Ovary (tissue), 9 donors: ENCODE data around the gene DSCAML1. TPM values are rescaled to one million over a fixed set of nuclear protein-coding genes. Genes with fewer than 3 reads are reported as not detected.

Experiments used
- DNase-seq, 5 donors: peaks; one replicate each; pipeline ENCODE4 v3.0.0-alpha.2; 2019 to 2020
- H3K27ac ChIP-seq, 2 donors: fragments of 200-600 bp; one replicate each; pipeline versions ENCODE4 v1.5.1 to v1.8.0; 2019 to 2022
- H3K27me3 ChIP-seq: fragments of 200-600 bp; one replicate; pipeline ENCODE4 v1.8.0; 2022
- H3K36me3 ChIP-seq: fragments of 200-600 bp; sonication (generic); one replicate; pipeline ENCODE4 v1.5.1; 2019
- H3K4me1 ChIP-seq: one replicate; pipeline ENCODE4 v1.8.1; 2013; ENCODE audit warnings: mild to moderate bottlenecking, moderate library complexity; ENCODE audit not compliant: insufficient read depth
- H3K4me3 ChIP-seq: fragments of 200-600 bp; sonication (generic); one replicate; pipeline ENCODE4 v1.5.1; 2017
- H3K9me3 ChIP-seq, 2 donors: fragments of 200-600 bp in 1 of 2; sonication (generic) in 1 of 2; one replicate each; pipeline versions ENCODE4 v1.5.1 to v1.8.1; 2013 to 2019; ENCODE audit warnings: mild to moderate bottlenecking in 1 of 2, moderate library complexity in 1 of 2
- EP300 ChIP-seq: sonication (generic); formaldehyde crosslinking; IDR thresholded peaks from one replicate; pipeline ENCODE4 v1.6.1; 2017; ENCODE audit warnings: antibody characterized with exemption
- POLR2A ChIP-seq: fragments of 450-650 bp; IDR thresholded peaks from one replicate; pipeline ENCODE4 v1.6.1; 2017; ENCODE audit warnings: antibody characterized with exemption, mild to moderate bottlenecking, moderate library complexity
- WGBS, 3 donors: extraction: QIAGEN DNeasy Blood & Tissue Kit in 1 of 3; methylation state at CpG; one replicate each; pipeline versions ENCODE4 v1.1.5 to v1.1.7; 2013 to 2017; 5-methylcytosine and 5-hydroxymethylcytosine counted together
- intact Hi-C, 4 donors: fragments of 100-400 bp; cut with DNase I; formaldehyde crosslinking; loops; one replicate each; pipeline versions ENCODE4 v1.11.0 to v1.15.1; 2022 to 2023
- polyA plus RNA-seq, 2 donors: library from polyadenylated mRNA; stranded (reverse); fragments of 200-250 nt in 1 of 2; fragments of 350-450 nt in 1 of 2; fragmentation: Illumina TruSeq in 1 of 2; extraction: RNeasy Lipid Tissue Mini Kit (QIAGEN cat#74804) in 1 of 2; gene quantifications; one replicate each; pipeline ENCODE4 v1.2.3, GENCODE V29; 2013 to 2014
- total RNA-seq, 7 donors: library from RNA; depleted of rRNA in 2 of 7; stranded (reverse); fragments of >200 nt in 2 of 7; fragmentation: NEBNext Ultra II Directional in 3 of 7; extraction: Animal tissue kit (Norgen Biotek cat#: 25700) in 3 of 7; gene quantifications; one replicate each; pipeline versions ENCODE4 v1.1.0 to v1.2.4, GENCODE V29; 2016 to 2023
- TF ChIP-seq, protein P1 (sequence below), 3 donors: fragments of 450-650 bp in 2 of 3; fragments of 200-600 bp in 1 of 3; IDR thresholded peaks; one replicate each; pipeline versions ENCODE4 v1.5.1 to v1.8.0; 2016 to 2022; ENCODE audit warnings: antibody characterized with exemption in 3 of 3, mild to moderate bottlenecking in 1 of 3
- donor health status: DM: no; HTN: no; CAD: no; lungs with moderate emphysema.
- donor health status: DM: no; HTN: no; CAD: no.
- donor health status: Bipolar disorder and iron deficiency.
- donor health status: DM: yes; HTN: yes; CAD: no.
- donor health status: DM: no; HTN: no; CAD: no.
- donor health status: DM: yes; HTN: yes; CAD: no.

DSCAML1 gene
- total and polyA plus RNA-seq, 9 donors, result 0.77 to 16.5 (median 10.6) TPM

DNA sequence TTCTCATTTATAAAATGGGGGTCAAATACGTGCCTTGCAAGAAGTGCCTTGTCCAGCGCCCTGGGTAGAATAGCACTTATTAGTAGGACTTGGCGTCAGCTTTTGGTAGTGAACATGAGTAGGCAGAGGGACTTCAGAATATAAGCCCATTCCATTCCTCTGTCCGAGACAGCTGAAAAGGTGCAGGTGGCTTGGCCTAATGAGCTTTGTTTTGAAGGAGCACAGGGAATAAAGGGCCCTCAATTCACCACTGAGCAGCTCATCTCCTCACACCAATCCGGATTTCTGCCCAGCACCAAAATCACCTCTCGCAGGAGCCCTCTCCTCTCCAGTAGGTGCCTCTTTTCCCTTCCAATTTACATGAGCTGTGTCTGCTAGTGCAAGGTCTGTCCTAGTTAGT, 91.2 kb downstream of the DSCAML1 start:
- 91 to 93% (median 93%) methylated on average over 6 of the region's 6 CpGs for WGBS, 3 donors
- no peak for DNase-seq
- H3K4me1 ChIP-seq, result no peaks in the 10 kb centered on the region
- no peaks in the 10 kb centered on the region for H3K27me3 ChIP-seq
- intact Hi-C loops, result no loop called here
- TF ChIP-seq POLR2A, result no peak
- no peak for TF ChIP-seq EP300
- TF ChIP-seq, protein P1, sequence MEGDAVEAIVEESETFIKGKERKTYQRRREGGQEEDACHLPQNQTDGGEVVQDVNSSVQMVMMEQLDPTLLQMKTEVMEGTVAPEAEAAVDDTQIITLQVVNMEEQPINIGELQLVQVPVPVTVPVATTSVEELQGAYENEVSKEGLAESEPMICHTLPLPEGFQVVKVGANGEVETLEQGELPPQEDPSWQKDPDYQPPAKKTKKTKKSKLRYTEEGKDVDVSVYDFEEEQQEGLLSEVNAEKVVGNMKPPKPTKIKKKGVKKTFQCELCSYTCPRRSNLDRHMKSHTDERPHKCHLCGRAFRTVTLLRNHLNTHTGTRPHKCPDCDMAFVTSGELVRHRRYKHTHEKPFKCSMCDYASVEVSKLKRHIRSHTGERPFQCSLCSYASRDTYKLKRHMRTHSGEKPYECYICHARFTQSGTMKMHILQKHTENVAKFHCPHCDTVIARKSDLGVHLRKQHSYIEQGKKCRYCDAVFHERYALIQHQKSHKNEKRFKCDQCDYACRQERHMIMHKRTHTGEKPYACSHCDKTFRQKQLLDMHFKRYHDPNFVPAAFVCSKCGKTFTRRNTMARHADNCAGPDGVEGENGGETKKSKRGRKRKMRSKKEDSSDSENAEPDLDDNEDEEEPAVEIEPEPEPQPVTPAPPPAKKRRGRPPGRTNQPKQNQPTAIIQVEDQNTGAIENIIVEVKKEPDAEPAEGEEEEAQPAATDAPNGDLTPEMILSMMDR (IDR thresholded peaks at IDR 0.05), result no peak
- no peak overlapping the region for H3K4me3 ChIP-seq
- no peaks in the 10 kb centered on the region for H3K36me3 ChIP-seq
- H3K27ac ChIP-seq, result no peak overlapping the region
- H3K9me3 ChIP-seq, result no peaks in the 10 kb centered on the region

DNA sequence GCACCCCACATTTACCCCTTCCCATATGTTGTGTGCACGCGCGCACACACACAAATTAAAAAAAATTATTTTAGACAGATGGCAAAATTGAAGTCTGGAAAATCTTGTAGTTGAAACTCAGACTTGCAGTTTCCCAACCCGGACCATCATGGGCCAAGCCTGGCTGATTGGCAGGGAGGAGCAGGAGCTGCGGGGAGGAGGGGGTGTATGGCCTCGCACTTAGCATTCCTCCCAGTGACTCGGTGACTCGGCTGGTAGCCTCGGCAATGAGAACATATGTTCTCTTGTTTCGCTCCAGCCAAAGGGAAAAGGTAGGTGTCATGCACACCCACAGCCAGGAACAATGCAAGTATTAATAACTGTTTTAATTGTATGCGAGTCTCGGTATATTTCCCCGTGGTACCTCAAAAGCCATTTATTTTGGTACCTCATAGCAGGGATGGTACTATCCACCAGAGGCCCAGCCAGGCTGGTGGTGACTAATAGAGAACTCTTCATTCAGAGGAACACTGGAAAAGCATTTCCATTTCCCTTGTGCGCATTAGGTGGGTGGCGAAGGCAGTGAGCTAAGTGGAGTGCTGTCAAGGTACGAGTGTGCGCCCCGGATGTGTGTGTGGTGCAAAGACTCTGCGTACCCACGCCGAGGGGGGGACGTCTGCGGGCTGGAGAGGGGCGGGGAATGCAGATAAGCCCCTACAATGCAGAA, 92.5 kb downstream of the DSCAML1 start:
- WGBS, 3 donors, result 65 to 70% (median 66%) methylated on average over 24 of the region's 24 CpGs
- Histone ChIP-seq H3K4me1 (no peaks in the 10 kb centered on the region), H3K9me3 (no peaks in the 10 kb centered on the region), H3K4me3 (no peak overlapping the region), H3K36me3 (no peaks in the 10 kb centered on the region), H3K27me3 (no peaks in the 10 kb centered on the region), H3K27ac (no peak overlapping the region)
- intact Hi-C loops, result no loop called here
- no peak for DNase-seq
- TF ChIP-seq, protein P1 (IDR thresholded peaks at IDR 0.05), result no peak
- TF ChIP-seq EP300 (no peak), POLR2A (no peak)

DNA sequence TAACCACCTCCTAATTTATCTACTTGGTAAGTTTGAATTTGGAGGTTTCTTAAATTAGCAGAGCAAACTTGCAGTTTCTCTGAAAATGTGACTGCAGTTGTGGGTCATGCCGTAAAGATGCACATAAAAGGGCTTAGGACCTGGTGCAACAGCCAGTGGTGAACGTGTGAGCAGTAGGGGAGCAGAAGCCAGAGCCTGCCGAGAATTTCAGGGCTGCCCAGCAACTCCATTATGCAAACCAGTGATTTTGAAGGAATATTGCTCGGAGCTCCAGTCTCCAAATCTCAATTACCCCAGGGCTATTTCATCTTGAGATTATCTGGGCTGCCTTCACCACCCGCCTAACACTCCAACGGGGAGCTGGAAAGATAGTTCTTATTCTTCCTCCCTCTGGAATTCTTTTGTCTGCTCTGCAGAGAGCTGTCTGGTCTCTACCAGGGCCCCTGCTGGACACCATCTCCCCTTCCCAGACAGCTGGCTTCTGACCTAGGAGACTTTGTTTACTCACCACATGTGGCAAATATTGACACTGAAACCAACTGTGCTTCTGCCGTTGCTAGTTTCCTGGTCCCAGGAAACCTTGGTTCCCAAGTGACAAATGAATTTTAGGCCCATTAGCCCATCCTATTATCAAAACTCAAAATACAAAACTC, 93.9 kb downstream of the DSCAML1 start:
- Histone ChIP-seq H3K4me1 (no peaks in the 10 kb centered on the region), H3K27me3 (no peaks in the 10 kb centered on the region), H3K9me3 (no peaks in the 10 kb centered on the region), H3K4me3 (no peak overlapping the region), H3K27ac (no peak overlapping the region), H3K36me3 (no peaks in the 10 kb centered on the region)
- no peak for DNase-seq
- TF ChIP-seq EP300 (no peak), POLR2A (no peak)
- TF ChIP-seq, protein P1 (IDR thresholded peaks at IDR 0.05), result no peak
- intact Hi-C loops, result no loop called here
- WGBS, 3 donors, result 51 to 66% (median 51%) methylated on average over 7 of the region's 7 CpGs

- no peaks in the 10 kb centered on the region for H3K36me3 ChIP-seq
- H3K27ac ChIP-seq, result no peak overlapping the region
- no peaks in the 10 kb centered on the region for H3K4me1 ChIP-seq
- H3K9me3 ChIP-seq, result no peaks in the 10 kb centered on the region
- intact Hi-C loops, result no loop called here
- TF ChIP-seq, protein P1 (IDR thresholded peaks at IDR 0.05), result no peak
- TF ChIP-seq EP300 (no peak), POLR2A (no peak)
- WGBS, 3 donors, result 85 to 91% (median 89%) methylated on average over 9 of the region's 9 CpGs
- H3K27me3 ChIP-seq, result no peaks in the 10 kb centered on the region
- no peak for DNase-seq
- H3K4me3 ChIP-seq, result no peak overlapping the region
Measured at GRCh38 chr11:117701781-117702180, 95.2 kb downstream of the DSCAML1 start.
